HG02759 (cell line): ENCODE data around the gene LRRK1.

Source experiments
- ATAC-seq: cut with Tn5 transposase; IDR thresholded peaks from one replicate; pipeline ENCODE4 v1.9.1; 2021; ENCODE audit warnings: mild to moderate bottlenecking, moderate library complexity; ENCODE audit not compliant: unreplicated experiment

The LRRK1 gene

GRCh38 chr15:101001796-101002195 is 82.6 kb downstream of the LRRK1 start:
- no peak for ATAC-seq

GRCh38 chr15:101003081-101003480 is 83.9 kb downstream of the LRRK1 start:
- no peak for ATAC-seq

- no peak for ATAC-seq
These were observed 84.5 kb downstream of the LRRK1 start for GRCh38 chr15:101003706-101004105.

- no peak for ATAC-seq
These were observed 85.3 kb downstream of the LRRK1 start for GRCh38 chr15:101004500-101004899.

- no peak for ATAC-seq
These were observed 86.0 kb downstream of the LRRK1 start for GRCh38 chr15:101004986-101005747.

GRCh38 chr15:101006931-101007691 is 88.0 kb downstream of the LRRK1 start:
- ATAC-seq, result peak; percentile 39

GRCh38 chr15:101008158-101009139 is 89.3 kb downstream of the LRRK1 start:
- ATAC-seq, result peak; percentile 87

- no peak for ATAC-seq
These were observed 90.0 kb downstream of the LRRK1 start for GRCh38 chr15:101009176-101009575.

GRCh38 chr15:101010781-101011180 is 91.6 kb downstream of the LRRK1 start:
- ATAC-seq, result no peak

GRCh38 chr15:101012326-101013200 is 93.4 kb downstream of the LRRK1 start:
- ATAC-seq, result no peak

- no peak for ATAC-seq
These were observed 94.0 kb downstream of the LRRK1 start for GRCh38 chr15:101013201-101013550.

- no peak for ATAC-seq
These were observed 94.9 kb downstream of the LRRK1 start for GRCh38 chr15:101013769-101014675.

GRCh38 chr15:101014921-101015841 is 96.0 kb downstream of the LRRK1 start:
- ATAC-seq, result no peak

- no peak for ATAC-seq
These were observed 97.4 kb downstream of the LRRK1 start for GRCh38 chr15:101016581-101016980.

GRCh38 chr15:101017093-101017754 is 98.1 kb downstream of the LRRK1 start:
- ATAC-seq, result no peak

GRCh38 chr15:101018016-101018415 is 98.9 kb downstream of the LRRK1 start:
- ATAC-seq, result no peak

- no peak for ATAC-seq
These were observed 99.3 kb downstream of the LRRK1 start for GRCh38 chr15:101018450-101018849.
